NCI-H1694 (cell line): ENCODE results near the gene MNX1.

ENCODE experiments used
- DNase-seq: peaks from one replicate; lab custom pipeline; 2025; lab: John Stamatoyannopoulos, UW

Gene MNX1

DNA sequence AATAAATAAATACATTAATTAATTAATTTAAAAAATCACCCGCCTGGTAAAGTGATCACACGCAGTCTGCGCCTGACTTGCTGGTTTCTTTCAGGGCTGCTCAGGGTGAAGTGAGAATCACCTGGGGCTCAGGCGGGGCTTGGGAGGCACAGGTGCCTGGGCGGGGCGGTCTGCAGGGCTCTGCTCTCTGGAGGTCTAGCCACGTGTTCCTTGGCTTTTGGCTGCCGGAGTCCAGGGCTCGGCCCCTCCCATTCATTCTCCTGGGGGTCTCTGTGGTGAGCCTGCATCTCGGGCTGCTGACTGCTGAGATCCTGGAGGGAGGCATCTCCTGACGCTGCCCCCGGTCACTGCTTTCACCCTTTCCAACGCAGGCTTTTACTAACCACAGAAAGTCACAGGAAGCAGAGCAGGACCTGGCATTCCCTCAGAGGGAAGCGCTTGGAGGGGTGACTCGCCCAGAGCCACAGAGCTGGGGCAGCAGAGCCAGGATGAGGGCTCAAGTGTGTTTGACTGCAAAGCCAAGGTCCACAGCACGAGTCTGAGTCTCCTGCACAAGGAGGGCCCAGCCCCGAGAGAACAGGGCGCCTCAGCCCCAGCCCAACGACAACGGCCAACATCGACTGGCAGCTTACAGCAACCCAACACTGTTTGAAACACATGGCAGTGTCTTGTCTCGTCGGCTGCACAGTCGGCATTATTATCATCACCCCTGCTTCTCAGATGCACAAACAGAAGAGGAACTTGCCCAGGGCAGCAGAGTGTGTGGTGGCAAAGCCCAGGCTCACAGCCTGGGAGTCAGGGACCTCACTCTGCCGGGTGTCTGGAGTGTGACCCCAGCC lies 22.4 kb upstream of the MNX1 start:
- DNase-seq: no peak

DNA sequence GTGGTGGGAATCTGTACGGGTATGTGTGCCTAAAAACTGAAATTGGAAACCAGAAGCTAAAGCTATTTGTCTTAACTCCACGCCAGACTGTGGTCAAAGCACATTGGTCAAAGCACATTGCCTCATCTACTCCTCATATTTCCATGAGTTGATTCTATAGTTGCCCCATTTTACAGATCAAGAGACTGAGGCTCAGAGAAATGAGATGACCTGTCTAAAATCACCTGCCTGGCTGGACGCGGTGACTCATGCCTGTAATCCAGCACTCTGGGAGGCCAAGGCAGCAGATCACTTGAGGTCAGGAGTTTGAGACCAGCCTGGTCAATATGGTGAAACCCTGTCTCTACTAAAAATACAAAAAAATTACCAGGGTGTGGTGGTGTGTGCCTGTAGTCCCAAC lies 21.7 kb upstream of the MNX1 start:
- DNase-seq: no peak

GRCh38 chr7:157028199-157028903 lies 17.9 kb upstream of the MNX1 start:
- no peak for DNase-seq

- no peak for DNase-seq
These were observed 17.2 kb upstream of the MNX1 start for GRCh38 chr7:157027568-157028198.

GRCh38 chr7:157024716-157025115 lies 14.3 kb upstream of the MNX1 start:
- no peak for DNase-seq

GRCh38 chr7:157023589-157023905 lies 13.1 kb upstream of the MNX1 start:
- DNase-seq: no peak

DNA sequence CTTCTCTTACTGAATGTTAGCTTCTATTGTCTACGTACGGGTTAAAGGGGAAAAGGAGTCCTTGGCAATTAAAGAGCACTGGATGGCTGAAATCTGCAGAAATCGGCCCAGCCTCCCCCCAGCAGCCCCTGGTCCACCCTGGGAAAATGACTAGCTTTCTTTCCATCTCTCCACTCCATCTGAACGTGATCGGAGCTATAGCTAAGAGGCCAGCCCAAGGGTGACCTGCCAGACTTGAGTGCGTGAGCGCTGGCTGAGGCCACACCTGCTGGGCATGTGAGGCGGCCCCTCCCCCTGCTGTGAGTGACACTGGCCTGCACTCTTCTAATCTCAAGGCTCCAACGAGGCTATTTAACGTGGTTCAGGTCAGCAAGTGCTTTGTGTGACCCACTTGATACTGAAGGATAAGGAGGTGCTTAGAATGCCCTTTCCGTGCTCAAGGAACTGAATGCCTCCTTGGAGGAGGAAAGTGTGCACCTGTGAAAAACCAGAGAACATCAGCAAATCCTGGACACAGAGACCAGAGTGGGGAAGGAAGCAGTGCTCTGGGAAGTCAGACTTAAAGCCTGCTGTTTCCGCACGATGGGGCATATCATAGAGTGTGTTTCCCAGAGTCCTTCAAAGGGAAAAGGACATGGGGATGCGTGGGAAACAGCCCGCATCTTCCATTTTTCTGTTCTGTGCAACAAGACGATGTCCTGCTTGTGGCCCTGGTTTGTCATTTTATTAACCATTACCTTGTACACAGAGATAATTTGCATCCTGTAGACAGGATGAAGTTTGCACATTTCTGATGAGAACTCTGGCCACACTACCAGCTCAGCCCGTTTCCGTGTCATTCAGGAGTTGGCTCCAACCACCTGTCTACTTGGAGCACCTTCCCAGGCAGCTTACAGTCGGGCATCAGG lies 12.5 kb upstream of the MNX1 start:
- no peak for DNase-seq

- no peak for DNase-seq
These were observed 11.6 kb upstream of the MNX1 start for GRCh38 chr7:157021871-157022680.

DNA sequence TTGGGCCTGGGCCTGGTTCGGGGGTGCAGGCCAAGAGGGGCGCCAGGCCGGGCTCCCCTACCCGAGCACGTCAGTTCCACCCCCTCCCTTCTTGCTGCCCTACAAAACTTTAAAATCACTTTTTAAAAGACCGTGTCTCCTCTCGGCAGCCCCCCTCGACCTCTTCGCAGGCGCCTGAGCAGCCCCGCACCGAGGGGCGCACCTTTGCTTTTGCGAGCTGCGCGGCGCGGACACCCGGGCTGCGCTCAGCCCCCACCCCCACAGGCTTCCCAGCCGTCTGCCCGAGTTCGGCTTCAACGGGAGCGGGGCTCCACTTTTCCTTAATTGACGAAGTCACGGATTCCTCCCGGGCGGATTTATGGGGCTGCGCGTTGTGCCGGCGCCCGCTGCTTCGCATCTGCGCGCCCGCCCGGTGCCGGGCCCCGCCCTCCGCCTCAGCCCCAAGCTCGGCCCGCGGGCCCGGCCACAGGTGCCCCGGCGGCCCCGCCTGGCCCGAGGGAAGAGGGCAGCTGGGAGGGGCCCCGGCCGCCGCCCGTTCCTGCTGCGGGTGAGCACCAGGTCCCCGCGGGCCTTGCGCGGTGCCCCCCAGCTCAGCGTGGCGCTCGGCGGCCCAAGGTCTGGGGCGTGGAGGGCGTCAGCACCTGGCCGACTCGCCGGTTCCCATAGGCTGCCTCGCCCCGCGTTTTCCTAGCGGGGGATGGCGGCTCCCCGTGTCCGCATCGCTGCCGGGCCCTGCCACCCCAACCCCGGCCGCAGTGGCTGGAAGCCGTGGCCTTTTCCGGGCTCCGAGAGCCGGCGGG lies 10.8 kb upstream of the MNX1 start:
- DNase-seq: no peak

GRCh38 chr7:157020514-157021070 lies 10.1 kb upstream of the MNX1 start:
- DNase-seq: no peak

DNA sequence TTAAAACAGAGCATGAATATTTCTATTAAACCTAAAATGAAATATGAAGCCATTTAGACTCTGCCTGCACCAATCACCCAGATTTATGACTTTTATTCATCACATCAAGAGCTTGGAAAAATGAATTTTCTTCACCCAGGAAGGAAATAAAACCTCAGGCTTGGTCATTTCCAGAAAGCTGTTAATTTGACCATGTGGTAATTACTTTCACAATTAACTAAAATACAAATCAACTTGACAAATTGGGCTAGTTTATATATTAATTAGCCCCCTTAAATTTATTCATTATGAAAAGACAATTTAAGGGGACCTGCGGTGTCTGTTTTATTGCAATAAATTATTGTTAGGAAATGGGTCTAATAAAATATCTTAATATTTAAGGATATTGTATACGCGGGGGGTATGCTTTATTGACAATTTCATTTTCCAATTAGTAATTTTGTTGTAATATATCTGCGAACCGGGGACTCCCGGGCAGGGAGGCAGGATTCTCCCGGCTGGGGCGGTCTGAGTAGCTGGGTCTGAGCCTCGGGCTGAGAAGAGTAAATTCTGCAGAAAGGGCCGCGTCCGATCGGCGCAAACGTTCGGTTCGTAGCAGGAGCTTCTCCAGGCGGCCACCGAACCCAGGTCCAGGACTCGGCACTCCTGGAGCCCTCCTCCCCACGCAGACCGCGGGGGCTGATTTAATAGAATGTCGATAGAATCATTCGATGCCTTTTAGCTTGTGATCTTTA lies 9.4 kb upstream of the MNX1 start:
- DNase-seq: no peak

DNA sequence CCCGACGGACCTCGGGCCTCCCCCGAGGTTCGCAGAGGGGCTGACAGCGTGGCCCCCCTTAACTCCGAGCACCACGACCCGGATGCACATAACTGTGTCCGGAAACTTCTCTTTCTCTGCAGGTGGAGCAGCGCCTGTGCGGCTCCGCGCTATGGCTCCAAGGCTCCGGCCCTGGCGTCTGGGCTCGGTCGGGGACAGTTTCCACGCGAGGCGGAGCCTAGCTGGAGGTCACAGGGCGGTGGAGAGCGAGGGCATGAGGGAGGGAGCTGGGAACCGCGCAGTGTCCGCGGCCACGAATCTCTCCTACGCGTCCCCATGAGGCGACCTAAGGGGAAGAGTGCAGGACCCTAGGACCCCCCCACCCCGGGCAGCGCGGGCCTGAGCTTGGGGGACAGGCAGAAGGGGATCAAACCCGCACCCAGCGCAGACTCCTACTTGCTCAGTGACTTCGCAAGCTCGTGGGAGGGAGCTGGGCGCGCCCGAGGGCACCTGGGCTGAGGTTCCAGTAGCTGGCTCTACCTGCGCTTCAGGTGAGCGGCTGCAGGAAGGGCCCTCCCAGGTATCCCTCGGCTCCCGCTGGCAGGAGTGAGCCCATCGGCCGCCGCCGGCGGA lies 8.6 kb upstream of the MNX1 start:
- DNase-seq: no peak

DNA sequence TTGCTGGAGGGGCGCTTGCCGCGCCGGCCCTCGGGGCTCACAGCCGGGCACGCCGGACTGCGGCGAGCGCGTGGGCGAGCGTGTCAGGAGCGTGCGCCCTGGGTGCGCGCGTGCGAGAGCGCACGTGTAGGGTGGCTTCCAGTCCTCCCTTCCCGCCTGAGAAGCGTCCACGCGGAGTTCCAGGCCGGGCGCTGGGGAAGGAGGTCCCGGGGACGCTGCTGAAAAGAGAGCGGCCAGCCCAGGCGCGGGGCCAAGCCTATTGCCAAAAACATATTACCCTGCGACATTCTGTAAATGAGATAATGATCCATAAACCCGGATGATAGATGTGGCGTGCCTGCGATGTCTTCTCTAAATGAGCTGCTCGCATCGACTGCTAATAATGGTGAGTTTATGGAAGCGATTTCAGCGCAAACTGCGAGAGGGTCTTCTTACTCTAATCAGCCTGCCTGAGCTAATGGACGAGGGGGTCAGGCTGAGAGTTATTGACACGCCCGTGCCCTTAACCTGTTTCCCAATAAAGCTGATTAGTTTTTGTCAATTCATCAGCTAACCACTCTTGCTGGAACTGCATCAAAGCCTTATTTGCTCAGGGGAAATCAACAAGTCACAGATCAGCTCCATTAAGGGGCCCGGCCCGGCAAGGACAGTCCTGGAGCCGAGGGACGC lies 8.0 kb upstream of the MNX1 start:
- DNase-seq: no peak

DNA sequence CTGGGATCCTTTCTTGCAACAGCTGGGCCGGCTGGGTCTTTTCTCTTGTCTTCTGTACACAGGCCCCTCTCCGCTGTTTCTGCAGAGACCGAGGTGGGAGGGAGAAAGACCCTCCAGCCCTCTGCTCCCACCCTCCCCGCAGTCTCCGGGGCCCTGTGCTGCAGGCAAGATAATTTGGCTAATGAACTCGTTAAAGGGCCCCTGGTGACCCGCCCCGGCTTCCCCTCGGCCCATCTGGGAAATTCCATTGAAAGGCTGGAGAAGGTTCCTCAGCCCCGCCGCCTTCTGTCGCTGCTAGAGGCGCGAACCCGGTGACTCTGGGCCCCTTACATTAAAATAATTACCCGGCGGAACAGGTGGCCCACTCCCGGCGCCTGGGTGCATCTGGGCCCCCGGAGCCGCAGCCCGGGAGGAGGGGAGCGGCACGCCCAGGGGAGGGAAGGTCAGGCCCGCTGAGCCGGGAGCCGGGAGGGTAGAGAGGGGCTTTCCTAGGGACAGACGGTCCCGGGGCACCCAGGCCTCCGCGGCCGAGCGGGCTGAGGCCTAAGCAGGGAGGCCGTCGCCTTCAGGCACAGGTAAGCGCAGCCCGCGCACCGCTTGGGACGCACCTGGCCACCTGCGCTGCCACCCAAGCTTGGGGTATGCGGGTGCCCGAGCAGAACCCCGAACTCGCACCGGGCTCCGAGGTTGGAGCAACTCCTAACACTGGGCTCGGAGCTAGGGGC lies 7.3 kb upstream of the MNX1 start:
- DNase-seq: no peak

GRCh38 chr7:157017149-157017548 lies 6.7 kb upstream of the MNX1 start:
- DNase-seq: no peak

- DNase-seq: no peak
These were observed 6.0 kb upstream of the MNX1 start for GRCh38 chr7:157016352-157017041.

GRCh38 chr7:157016024-157016351 lies 5.5 kb upstream of the MNX1 start:
- DNase-seq: no peak
